Fibroblast of lung (primary cell): ENCODE results near the gene PLB1. TPM values are rescaled to one million over a fixed set of nuclear protein-coding genes. Genes with fewer than 3 reads are reported as not detected.

Experiments used
- DNase-seq, 2 donors: peaks; one replicate each; pipeline versions ENCODE4 v3.0.0 to v3.0.0-alpha.2; 2010; ENCODE audit warnings: low read depth in 2 of 2
- H2AFZ ChIP-seq: 2 replicates; pipeline ENCODE4 v1.5.1; 2012; ENCODE audit warnings: low read length, control low read depth, inconsistent platforms
- H3K27ac ChIP-seq: 2 replicates; pipeline ENCODE4 v1.5.1; 2011; ENCODE audit warnings: low read length, control low read depth; ENCODE audit not compliant: insufficient read depth
- H3K27me3 ChIP-seq: 2 replicates; pipeline ENCODE4 v1.5.1; 2011; ENCODE audit warnings: mild to moderate bottlenecking, low read length; ENCODE audit not compliant: control insufficient read depth, insufficient read depth
- H3K36me3 ChIP-seq: 2 replicates; pipeline ENCODE4 v1.5.1; 2011; ENCODE audit warnings: low read length; ENCODE audit not compliant: control insufficient read depth, insufficient read depth
- H3K4me1 ChIP-seq: 2 replicates; pipeline ENCODE4 v1.5.1; 2011; ENCODE audit warnings: low read length; ENCODE audit not compliant: control insufficient read depth, insufficient read depth; ENCODE audit errors: extremely low read depth
- H3K4me2 ChIP-seq: 2 replicates; pipeline ENCODE4 v1.5.1; 2011; ENCODE audit warnings: low read length, control low read depth; ENCODE audit not compliant: insufficient read depth; ENCODE audit errors: extremely low read depth
- H3K4me3 ChIP-seq, 4 experiments: fragments of 200-600 bp in 1 of 4; sonication (generic) in 1 of 4; replicated peaks in 1 of 4; 2 replicates each; pipeline ENCODE4 v1.5.1; 2011 to 2016; ENCODE audit warnings: low read length in 4 of 4, low read depth in 3 of 4, mild to moderate bottlenecking in 3 of 4, control low read depth in 2 of 4, inconsistent platforms in 1 of 4, mixed read lengths in 1 of 4; ENCODE audit not compliant: insufficient read depth in 1 of 4; ENCODE audit errors: control extremely low read depth in 1 of 4
- H3K79me2 ChIP-seq: 2 replicates; pipeline ENCODE4 v1.5.1; 2012; ENCODE audit warnings: mild to moderate bottlenecking, low read length, inconsistent platforms; ENCODE audit not compliant: control insufficient read depth, insufficient read depth
- H3K9ac ChIP-seq: 2 replicates; pipeline ENCODE4 v1.5.1; 2011; ENCODE audit warnings: mild to moderate bottlenecking, low read length, control low read depth; ENCODE audit not compliant: insufficient read depth
- H3K9me3 ChIP-seq: 2 replicates; pipeline ENCODE4 v1.5.1; 2012; ENCODE audit warnings: low read depth, low read length; ENCODE audit not compliant: control insufficient read depth, insufficient read depth
- H4K20me1 ChIP-seq: 2 replicates; pipeline ENCODE4 v1.5.1; 2011; ENCODE audit warnings: low read length; ENCODE audit not compliant: control insufficient read depth, insufficient read depth; ENCODE audit errors: extremely low read depth
- CTCF ChIP-seq, 2 donors: IDR thresholded peaks in 1 of 2; conservative IDR thresholded peaks in 1 of 2; 1 replicate in 1 of 2; 2 replicates in 1 of 2; pipeline ENCODE4 v1.5.1; 2011 to 2012; ENCODE audit warnings: low read length in 2 of 2, control low read depth in 1 of 2, inconsistent platforms in 1 of 2, low read depth in 1 of 2, mild to moderate bottlenecking in 1 of 2
- EZH2 ChIP-seq: IDR thresholded peaks from 2 replicates; pipeline ENCODE4 v1.5.1; 2012; ENCODE audit warnings: low read length, control low read depth, mild to moderate bottlenecking; ENCODE audit errors: missing control alignments
- polyA plus RNA-seq, 2 donors: library from polyadenylated mRNA; depleted of rRNA in 1 of 2; stranded (reverse) in 1 of 2; unstranded in 1 of 2; fragments of >200 nt; gene quantifications; 2 replicates each; pipeline ENCODE4 v1.2.1, GENCODE V29; 2011 to 2012; ENCODE audit warnings: missing spikeins in 1 of 2
- total RNA-seq: library from RNA; depleted of rRNA; stranded (reverse); fragments of >200 nt; gene quantifications from 2 replicates; pipeline ENCODE4 v1.2.1, GENCODE V29; 2014

Gene PLB1
- total and polyA plus RNA-seq, 2 donors (not counting 1 experiment from before 2014, with no cell fraction given), result 0.70 to 1.8 TPM

- no peaks in the 10 kb centered on the region for H3K36me3 ChIP-seq
- DNase-seq, result no peak
- no peaks in the 10 kb centered on the region for H4K20me1 ChIP-seq
- H3K4me1 ChIP-seq, result no peaks in the 10 kb centered on the region
- no peaks in the 10 kb centered on the region for H3K9me3 ChIP-seq
- H2AFZ ChIP-seq, result no peak overlapping the region
- H3K9ac ChIP-seq, result no peak overlapping the region
- H3K27me3 ChIP-seq, result no peaks in the 10 kb centered on the region
- TF ChIP-seq EZH2 (no peak), CTCF (conservative IDR thresholded peaks at IDR 0.05 in 1 of 2, IDR thresholded peaks at IDR 0.05 in 1 of 2; ENCODE audit: low read depth in 1 of 2, low read length in 2 of 2) (no peak)
- no peaks in the 10 kb centered on the region for H3K79me2 ChIP-seq
- H3K4me2 ChIP-seq, result no peak overlapping the region
- no peak overlapping the region for H3K27ac ChIP-seq
- H3K4me3 ChIP-seq, result no peak overlapping the region
Observed at GRCh38 chr2:28475088-28475595, 20.7 kb upstream of the PLB1 start.

GRCh38 chr2:28477087-28477486 lies 18.8 kb upstream of the PLB1 start:
- Histone ChIP-seq H3K4me1 (no peaks in the 10 kb centered on the region), H3K4me3 (no peak overlapping the region), H3K9me3 (no peaks in the 10 kb centered on the region), H3K27ac (no peak overlapping the region), H3K36me3 (no peaks in the 10 kb centered on the region), H3K27me3 (no peaks in the 10 kb centered on the region), H3K4me2 (no peak overlapping the region), H3K9ac (no peak overlapping the region), H4K20me1 (no peaks in the 10 kb centered on the region), H2AFZ (no peak overlapping the region), H3K79me2 (no peaks in the 10 kb centered on the region)
- DNase-seq, result no peak
- TF ChIP-seq EZH2 (no peak), CTCF (conservative IDR thresholded peaks at IDR 0.05 in 1 of 2, IDR thresholded peaks at IDR 0.05 in 1 of 2; ENCODE audit: low read depth in 1 of 2, low read length in 2 of 2) (no peak)

DNA sequence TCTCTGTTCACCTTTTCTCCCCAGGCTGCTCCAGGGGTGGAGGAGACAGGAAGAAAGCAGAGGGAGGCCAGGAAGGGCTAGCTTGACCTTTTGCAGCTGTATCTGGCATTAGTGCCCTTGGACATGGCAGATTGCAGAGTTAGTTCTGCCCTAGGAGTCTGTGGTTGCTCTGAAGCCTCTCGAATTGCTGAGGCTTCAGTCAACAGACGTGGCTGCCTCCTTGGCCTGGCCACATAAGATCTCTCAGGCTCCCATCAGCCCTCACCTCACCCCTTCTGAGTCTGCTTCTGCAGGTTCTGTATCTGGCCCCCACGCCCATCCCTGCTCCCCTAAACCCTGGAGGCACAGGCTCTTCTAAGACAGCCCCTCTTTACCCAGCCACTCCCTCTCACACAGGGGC lies 18.2 kb upstream of the PLB1 start:
- Histone ChIP-seq H3K4me3 (no peak overlapping the region), H2AFZ (no peak overlapping the region), H3K27ac (no peak overlapping the region), H3K79me2 (no peaks in the 10 kb centered on the region), H3K4me2 (no peak overlapping the region), H3K36me3 (no peaks in the 10 kb centered on the region), H3K27me3 (no peaks in the 10 kb centered on the region), H3K9ac (no peak overlapping the region), H3K9me3 (no peaks in the 10 kb centered on the region), H4K20me1 (no peaks in the 10 kb centered on the region), H3K4me1 (no peaks in the 10 kb centered on the region)
- DNase-seq, result no peak
- no peak for TF ChIP-seq EZH2
- TF ChIP-seq CTCF (conservative IDR thresholded peaks at IDR 0.05 in 1 of 2, IDR thresholded peaks at IDR 0.05 in 1 of 2; ENCODE audit: low read depth in 1 of 2, low read length in 2 of 2), result no peak
